Type B pancreatic cell (in vitro differentiated cells): ENCODE measurements around the gene DDX39A. TPM values are rescaled to one million over a fixed set of nuclear protein-coding genes. Genes with fewer than 3 reads are reported as not detected.
"Not testable (repeated sequence)": the region's sequence is repeated elsewhere in the genome, so short reads cannot be mapped to it uniquely, and the experiment has no call there.

Experiments used
- DNase-seq: peaks from one replicate; pipeline ENCODE4 v3.0.0; 2021; ENCODE audit warnings: mixed read lengths; ENCODE audit not compliant: unreplicated experiment; ENCODE audit errors: extremely low spot score
- H3K27ac Mint-ChIP-seq: 2 replicates; pipeline ENCODE4 v1.8.0; 2021; ENCODE audit warnings: mild to moderate bottlenecking, mixed read lengths
- H3K27me3 Mint-ChIP-seq: 2 replicates; pipeline ENCODE4 v1.8.0; 2021; ENCODE audit warnings: mixed read lengths
- H3K36me3 Mint-ChIP-seq: 2 replicates; pipeline ENCODE4 v1.8.0; 2021; ENCODE audit warnings: mixed read lengths
- H3K4me1 Mint-ChIP-seq: one replicate; pipeline ENCODE4 v1.8.0; 2021; ENCODE audit warnings: mixed read lengths; ENCODE audit not compliant: unreplicated experiment
- H3K4me3 Mint-ChIP-seq: 2 replicates; pipeline ENCODE4 v1.8.0; 2021; ENCODE audit warnings: mild to moderate bottlenecking, mixed read lengths
- H3K9me3 Mint-ChIP-seq: 2 replicates; pipeline ENCODE4 v1.8.0; 2021; ENCODE audit warnings: mixed read lengths
- total RNA-seq: library from RNA; stranded (reverse); gene quantifications from 2 replicates; pipeline ENCODE4 v1.2.1, GENCODE V29; 2021; ENCODE audit warnings: low replicate concordance
- TF ChIP-seq, protein P1 (sequence below): fragments of 200-600 bp; sonication (generic); conservative IDR thresholded peaks from 2 replicates; pipeline ENCODE4 v1.5.0; 2021; ENCODE audit warnings: antibody characterized with exemption, mild to moderate bottlenecking

DDX39A gene
- total RNA-seq, 1 donor from 2014 or later, result 84.3 TPM

- DNase-seq, result no peak
- peaks cover 3% of the 10 kb centered on the region for H3K27me3 Mint-ChIP-seq
- H3K4me3 Mint-ChIP-seq, result no peak overlapping the region
- H3K36me3 Mint-ChIP-seq, result no peaks in the 10 kb centered on the region
- H3K27ac Mint-ChIP-seq, result no peak overlapping the region
- no peaks in the 10 kb centered on the region for H3K9me3 Mint-ChIP-seq
- H3K4me1 Mint-ChIP-seq, result peaks cover 37% of the 10 kb centered on the region
- TF ChIP-seq, protein P1, sequence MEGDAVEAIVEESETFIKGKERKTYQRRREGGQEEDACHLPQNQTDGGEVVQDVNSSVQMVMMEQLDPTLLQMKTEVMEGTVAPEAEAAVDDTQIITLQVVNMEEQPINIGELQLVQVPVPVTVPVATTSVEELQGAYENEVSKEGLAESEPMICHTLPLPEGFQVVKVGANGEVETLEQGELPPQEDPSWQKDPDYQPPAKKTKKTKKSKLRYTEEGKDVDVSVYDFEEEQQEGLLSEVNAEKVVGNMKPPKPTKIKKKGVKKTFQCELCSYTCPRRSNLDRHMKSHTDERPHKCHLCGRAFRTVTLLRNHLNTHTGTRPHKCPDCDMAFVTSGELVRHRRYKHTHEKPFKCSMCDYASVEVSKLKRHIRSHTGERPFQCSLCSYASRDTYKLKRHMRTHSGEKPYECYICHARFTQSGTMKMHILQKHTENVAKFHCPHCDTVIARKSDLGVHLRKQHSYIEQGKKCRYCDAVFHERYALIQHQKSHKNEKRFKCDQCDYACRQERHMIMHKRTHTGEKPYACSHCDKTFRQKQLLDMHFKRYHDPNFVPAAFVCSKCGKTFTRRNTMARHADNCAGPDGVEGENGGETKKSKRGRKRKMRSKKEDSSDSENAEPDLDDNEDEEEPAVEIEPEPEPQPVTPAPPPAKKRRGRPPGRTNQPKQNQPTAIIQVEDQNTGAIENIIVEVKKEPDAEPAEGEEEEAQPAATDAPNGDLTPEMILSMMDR, result no peak
These were observed 52.1 kb downstream of the DDX39A start for GRCh38 chr19:14367016-14367415.

DNA sequence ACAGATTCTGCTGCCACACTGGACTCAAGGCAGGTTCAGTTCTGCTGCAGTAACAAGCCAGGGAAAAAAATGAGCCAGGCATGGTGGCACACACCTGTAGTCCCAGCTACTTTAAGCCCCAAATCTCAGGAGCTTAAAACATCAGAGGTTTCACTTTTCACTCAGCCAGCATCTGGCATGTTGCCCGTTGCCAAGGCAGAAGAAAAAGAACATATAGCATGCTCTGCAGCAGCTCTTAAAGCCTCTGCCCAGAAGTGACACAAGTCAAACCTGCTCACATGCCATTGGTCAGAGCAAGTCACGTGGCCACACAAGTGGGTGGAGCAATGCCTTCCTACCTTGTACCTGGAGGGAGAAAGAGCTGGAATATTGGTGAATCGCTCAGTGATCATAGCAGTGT is 52.6 kb downstream of the DDX39A start:
- H3K27me3 Mint-ChIP-seq, result peaks cover 6% of the 10 kb centered on the region
- TF ChIP-seq, protein P1, result no peak
- no peaks in the 10 kb centered on the region for H3K9me3 Mint-ChIP-seq
- peaks cover 41% of the 10 kb centered on the region for H3K4me1 Mint-ChIP-seq
- peak overlapping the region; percentile 67 for H3K27ac Mint-ChIP-seq
- no peak for DNase-seq
- no peaks in the 10 kb centered on the region for H3K36me3 Mint-ChIP-seq
- H3K4me3 Mint-ChIP-seq, result no peak overlapping the region

GRCh38 chr19:14364098-14364443 is 55.1 kb downstream of the DDX39A start:
- Mint-ChIP-seq H3K4me3 (peak overlapping the region; percentile 81), H3K4me1 (peaks cover 27% of the 10 kb centered on the region), H3K27ac (peak overlapping the region; percentile 85)
- DNase-seq, H3K27me3 Mint-ChIP-seq, H3K9me3 Mint-ChIP-seq, H3K36me3 Mint-ChIP-seq: not testable (repeated sequence)

DNA sequence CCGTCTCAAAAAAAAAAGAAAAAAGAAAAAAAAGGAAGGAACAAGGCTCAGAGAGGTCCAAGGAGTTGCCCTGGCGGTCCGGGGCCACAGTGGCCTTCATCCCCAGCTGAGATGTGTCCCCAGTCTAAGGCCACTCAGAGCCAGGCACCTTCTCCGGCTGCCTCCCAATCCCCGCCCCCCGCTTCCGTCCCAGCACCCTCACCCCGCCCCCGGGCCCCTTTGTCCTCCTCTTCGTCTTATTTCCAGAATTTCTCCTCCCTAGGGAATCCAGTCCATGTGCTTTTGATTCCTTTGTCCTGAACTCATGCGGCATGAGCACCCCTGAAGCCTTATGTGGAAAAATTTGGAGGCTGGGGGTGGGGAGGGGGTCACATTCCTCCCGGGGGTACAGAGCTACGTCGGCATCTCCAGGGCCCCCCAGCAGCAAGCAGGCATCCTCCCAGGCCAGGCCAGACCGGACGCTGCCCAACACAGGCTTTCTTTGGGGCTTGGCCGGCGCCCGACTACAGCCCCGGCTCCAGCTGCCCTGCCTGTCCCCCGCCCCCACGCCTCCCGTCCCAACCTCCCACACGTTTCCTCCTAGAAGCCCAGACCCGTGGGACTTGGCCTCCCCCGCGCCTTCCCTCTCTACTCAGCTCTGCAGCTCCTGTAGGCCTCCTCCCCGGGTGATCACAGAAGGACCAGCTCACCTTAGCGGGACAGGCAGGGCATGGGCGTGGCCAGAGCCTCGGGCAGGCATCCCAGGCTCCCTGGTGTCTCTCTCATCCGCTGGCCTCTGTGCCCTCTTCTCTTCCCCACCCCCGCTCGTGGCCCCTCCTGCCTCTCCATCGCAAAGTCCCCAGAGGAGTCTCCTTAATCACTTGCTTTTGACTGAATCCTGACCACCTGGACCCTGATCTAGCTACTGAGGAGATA is 55.7 kb downstream of the DDX39A start:
- H3K27ac Mint-ChIP-seq, result peak overlapping the region; percentile 85
- peak; percentile 77 for DNase-seq
- TF ChIP-seq, protein P1, result no peak
- peaks cover 6% of the 10 kb centered on the region for H3K27me3 Mint-ChIP-seq
- H3K4me3 Mint-ChIP-seq, result peak overlapping the region; percentile 81
- peaks cover 27% of the 10 kb centered on the region for H3K4me1 Mint-ChIP-seq
- no peaks in the 10 kb centered on the region for H3K36me3 Mint-ChIP-seq
- H3K9me3 Mint-ChIP-seq, result no peaks in the 10 kb centered on the region

DNA sequence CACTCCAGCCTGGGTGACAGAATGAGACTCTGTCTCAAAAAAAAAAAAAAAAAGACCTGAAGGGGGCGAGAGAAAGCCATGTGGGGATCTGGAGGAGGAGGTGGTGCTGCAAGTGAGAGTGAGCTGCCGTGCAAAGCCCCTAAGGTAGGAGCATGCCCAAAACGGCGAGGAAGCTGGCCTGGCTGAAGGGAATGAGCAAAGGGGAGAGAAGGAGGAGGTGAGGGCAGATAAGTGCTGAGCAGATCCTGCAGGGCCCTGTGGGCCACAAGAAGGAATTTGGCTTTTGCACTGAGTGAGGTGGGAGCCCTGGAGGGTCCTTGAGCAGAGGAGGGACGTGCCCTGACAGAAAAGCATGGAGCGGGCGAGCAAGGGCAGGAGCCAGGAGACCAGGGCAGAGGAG is 57.3 kb downstream of the DDX39A start:
- DNase-seq, result no peak
- TF ChIP-seq, protein P1, result peak; percentile 41
- peaks cover 22% of the 10 kb centered on the region for H3K4me1 Mint-ChIP-seq
- H3K9me3 Mint-ChIP-seq, result no peaks in the 10 kb centered on the region
- peak overlapping the region; percentile 59 for H3K27ac Mint-ChIP-seq
- no peaks in the 10 kb centered on the region for H3K36me3 Mint-ChIP-seq
- peaks cover 6% of the 10 kb centered on the region for H3K27me3 Mint-ChIP-seq
- H3K4me3 Mint-ChIP-seq, result peak overlapping the region; percentile 47

Other genes starting within 250 kb of the DDX39A start
- gene ADGRL1, start 213.2 kb downstream of the DDX39A start, total RNA-seq, result 24.9 and 62.4 TPM in 2 replicates
- gene ADGRE5, start 37.9 kb downstream of the DDX39A start, total RNA-seq, result 4.9 and 14.3 TPM in 2 replicates
- 63.1 and 85.3 TPM in 2 replicates for gene PKN1, start 14.0 kb upstream of the DDX39A start, total RNA-seq
- gene PTGER1, start 56.0 kb upstream of the DDX39A start, total RNA-seq, result 0.56 and 1.0 TPM in 2 replicates
- gene GIPC1, start 76.8 kb upstream of the DDX39A start, total RNA-seq, result 123 and 308 TPM in 2 replicates
- 142 and 277 TPM in 2 replicates for gene DNAJB1, start 99.1 kb upstream of the DDX39A start, total RNA-seq
- gene TECR, start 110.3 kb upstream of the DDX39A start, total RNA-seq, result 171 and 240 TPM in 2 replicates
- 137 and 188 TPM in 2 replicates for gene NDUFB7, start 152.7 kb upstream of the DDX39A start, total RNA-seq
- not detected in 2 replicates for gene CLEC17A, start 163.7 kb upstream of the DDX39A start, total RNA-seq